HG02571 (cell line): ENCODE measurements around the gene ZNF516.

ENCODE experiments used
- ATAC-seq: cut with Tn5 transposase; IDR thresholded peaks from one replicate; pipeline ENCODE4 v1.9.1; 2021; ENCODE audit warnings: mild to moderate bottlenecking, moderate library complexity; ENCODE audit not compliant: unreplicated experiment

Gene ZNF516

GRCh38 chr18:76506974-76507764 is 12.1 kb upstream of the ZNF516 start:
- no peak for ATAC-seq

- ATAC-seq = no peak
Measured at GRCh38 chr18:76506395-76506794, 11.4 kb upstream of the ZNF516 start.

GRCh38 chr18:76505614-76506013 is 10.6 kb upstream of the ZNF516 start:
- ATAC-seq = no peak

GRCh38 chr18:76504749-76505148 is 9.7 kb upstream of the ZNF516 start:
- no peak for ATAC-seq

GRCh38 chr18:76503649-76504386 is 8.8 kb upstream of the ZNF516 start:
- no peak for ATAC-seq

- ATAC-seq = no peak
Measured at GRCh38 chr18:76502551-76502950, 7.5 kb upstream of the ZNF516 start.

GRCh38 chr18:76499637-76500340 is 4.7 kb upstream of the ZNF516 start:
- ATAC-seq = peak; percentile 83

GRCh38 chr18:76499021-76499420 is 4.0 kb upstream of the ZNF516 start:
- no peak for ATAC-seq

- ATAC-seq = no peak
Measured at GRCh38 chr18:76498064-76498463, 3.0 kb upstream of the ZNF516 start.

GRCh38 chr18:76497021-76497420 is 2.0 kb upstream of the ZNF516 start:
- no peak for ATAC-seq

- no peak for ATAC-seq
Measured at GRCh38 chr18:76496194-76496890, 1.3 kb upstream of the ZNF516 start.

- no peak for ATAC-seq
Measured at GRCh38 chr18:76495435-76496193, 572 bp upstream of the ZNF516 start.

GRCh38 chr18:76494231-76495005 is 624 bp downstream of the ZNF516 start:
- ATAC-seq = no peak

GRCh38 chr18:76493213-76494161 is 1.6 kb downstream of the ZNF516 start:
- peak; percentile 15 for ATAC-seq

- ATAC-seq = peak; percentile 80
Measured at GRCh38 chr18:76492669-76493212, 2.3 kb downstream of the ZNF516 start.

GRCh38 chr18:76491776-76492668 is 3.0 kb downstream of the ZNF516 start:
- peak; percentile 0 for ATAC-seq

- ATAC-seq = no peak
Measured at GRCh38 chr18:76491473-76491775, 3.6 kb downstream of the ZNF516 start.
